Suprapubic skin (tissue), 3 donors: ENCODE results near the gene MYO9A.

ENCODE experiments used
- POLR2AphosphoS5 ChIP-seq, 3 donors: sonication (generic); formaldehyde crosslinking; IDR thresholded peaks; one replicate each; pipeline ENCODE4 v1.6.1; 2017; ENCODE audit warnings: antibody characterized with exemption in 3 of 3
- TF ChIP-seq, protein P1 (sequence below), 2 donors: fragments of 200-600 bp in 1 of 2; fragments of 450-650 bp in 1 of 2; sonication (generic) in 1 of 2; IDR thresholded peaks; one replicate each; pipeline ENCODE4 v1.5.1; 2016 to 2019; ENCODE audit warnings: antibody characterized with exemption in 2 of 2, mild to moderate bottlenecking in 1 of 2, moderate library complexity in 1 of 2

DNA sequence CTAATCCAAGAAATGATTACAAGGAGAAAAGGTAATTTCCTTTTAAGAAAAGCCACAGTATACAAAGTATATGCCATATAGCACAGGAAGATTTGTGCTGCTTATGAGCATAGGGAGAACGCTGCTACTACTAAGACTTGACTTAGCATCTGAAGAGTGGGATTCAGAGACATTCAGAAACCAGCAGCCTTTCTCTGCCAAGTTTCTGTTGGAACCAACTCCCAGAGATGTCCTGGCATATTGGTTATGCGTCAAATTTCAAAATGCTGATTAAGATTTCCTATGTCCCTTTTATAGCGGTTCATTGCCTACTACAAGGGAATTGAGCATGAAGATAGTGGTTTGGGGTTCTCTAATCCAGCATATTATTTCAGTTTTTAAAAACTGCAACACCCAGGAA lies 302.6 kb downstream of the MYO9A start:
- TF ChIP-seq, protein P1, sequence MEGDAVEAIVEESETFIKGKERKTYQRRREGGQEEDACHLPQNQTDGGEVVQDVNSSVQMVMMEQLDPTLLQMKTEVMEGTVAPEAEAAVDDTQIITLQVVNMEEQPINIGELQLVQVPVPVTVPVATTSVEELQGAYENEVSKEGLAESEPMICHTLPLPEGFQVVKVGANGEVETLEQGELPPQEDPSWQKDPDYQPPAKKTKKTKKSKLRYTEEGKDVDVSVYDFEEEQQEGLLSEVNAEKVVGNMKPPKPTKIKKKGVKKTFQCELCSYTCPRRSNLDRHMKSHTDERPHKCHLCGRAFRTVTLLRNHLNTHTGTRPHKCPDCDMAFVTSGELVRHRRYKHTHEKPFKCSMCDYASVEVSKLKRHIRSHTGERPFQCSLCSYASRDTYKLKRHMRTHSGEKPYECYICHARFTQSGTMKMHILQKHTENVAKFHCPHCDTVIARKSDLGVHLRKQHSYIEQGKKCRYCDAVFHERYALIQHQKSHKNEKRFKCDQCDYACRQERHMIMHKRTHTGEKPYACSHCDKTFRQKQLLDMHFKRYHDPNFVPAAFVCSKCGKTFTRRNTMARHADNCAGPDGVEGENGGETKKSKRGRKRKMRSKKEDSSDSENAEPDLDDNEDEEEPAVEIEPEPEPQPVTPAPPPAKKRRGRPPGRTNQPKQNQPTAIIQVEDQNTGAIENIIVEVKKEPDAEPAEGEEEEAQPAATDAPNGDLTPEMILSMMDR (IDR thresholded peaks at IDR 0.05), result no peak
- TF ChIP-seq POLR2AphosphoS5 (IDR thresholded peaks at IDR 0.05), result no peak
